ENCODE data around the gene HIBADH. TPM values are rescaled to one million over a fixed set of nuclear protein-coding genes. Genes with fewer than 3 reads are reported as not detected.
A peak's percentile ranks its signal among the peaks of the same experiment; 100 is the strongest.

HIBADH gene
- total and polyA plus RNA-seq, 9 of the 15 experiments (the other 6 are each of a cell fraction or from before 2014, with no cell fraction given), result 10.7 to 67.8 (median 36.9) TPM

GRCh38 chr7:27560706-27561235, 101.9 kb downstream of the HIBADH start (continued):
- TF ChIP-seq KLF16 (IDR thresholded peaks at IDR 0.05) (no peak), KHSRP (IDR thresholded peaks at IDR 0.05) (no peak)

GRCh38 chr7:27555670-27556069, 107.0 kb downstream of the HIBADH start:
- H3K4me2 ChIP-seq (ENCODE audit: insufficient read depth, low read length), result no peak overlapping the region
- no TSS peak for BruUV-seq (replicated peaks)
- CTCF ChIA-PET (ENCODE audit: low intra/inter-chr PET ratio), result no interaction called here

More at GRCh38 chr7:27555670-27556069, 107.0 kb downstream of the HIBADH start:
- TF ChIP-seq, protein P1, sequence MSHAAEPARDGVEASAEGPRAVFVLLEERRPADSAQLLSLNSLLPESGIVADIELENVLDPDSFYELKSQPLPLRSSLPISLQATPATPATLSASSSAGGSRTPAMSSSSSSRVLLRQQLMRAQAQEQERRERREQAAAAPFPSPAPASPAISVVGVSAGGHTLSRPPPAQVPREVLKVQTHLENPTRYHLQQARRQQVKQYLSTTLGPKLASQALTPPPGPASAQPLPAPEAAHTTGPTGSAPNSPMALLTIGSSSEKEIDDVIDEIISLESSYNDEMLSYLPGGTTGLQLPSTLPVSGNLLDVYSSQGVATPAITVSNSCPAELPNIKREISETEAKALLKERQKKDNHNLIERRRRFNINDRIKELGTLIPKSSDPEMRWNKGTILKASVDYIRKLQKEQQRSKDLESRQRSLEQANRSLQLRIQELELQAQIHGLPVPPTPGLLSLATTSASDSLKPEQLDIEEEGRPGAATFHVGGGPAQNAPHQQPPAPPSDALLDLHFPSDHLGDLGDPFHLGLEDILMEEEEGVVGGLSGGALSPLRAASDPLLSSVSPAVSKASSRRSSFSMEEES (CRISPR knock-in tag; IDR thresholded peaks at IDR 0.05), result peak; percentile 62
- no peak for TF ChIP-seq ZNF133 (CRISPR knock-in tag; IDR thresholded peaks at IDR 0.05)
- in situ Hi-C loops (cut with MboI), result no loop called here
- no peak for FAIRE-seq
- POLR2A ChIA-PET, result no interaction called here
- no peak for DNase-seq (ENCODE audit: extremely low read depth in 1 of 4, low spot score in 3 of 4)
- H3K79me2 ChIP-seq (ENCODE audit: control insufficient read depth, insufficient read depth, low read length), result no peaks in the 10 kb centered on the region
- H4K20me1 ChIP-seq (replicated peaks; ENCODE audit: control insufficient read depth, insufficient read depth, low read length), result no peaks in the 10 kb centered on the region
- no peak overlapping the region for H3K27ac ChIP-seq (ENCODE audit: extremely low read depth, low read depth, low read length)
- H3K4me1 ChIP-seq (replicated peaks in 1 of 2; ENCODE audit: control insufficient read depth in 2 of 2, insufficient read depth in 2 of 2, low read length in 2 of 2), result no peaks in the 10 kb centered on the region
- H3K36me3 ChIP-seq (ENCODE audit: control insufficient read depth, insufficient read depth, low read length), result no peaks in the 10 kb centered on the region
- WGBS (ENCODE audit: insufficient coverage, low coverage, missing lambda C conversion rate), result 69% methylated on average over 2 of the region's 2 CpGs
- H2AFZ ChIP-seq (ENCODE audit: low read depth, low read length), result no peak overlapping the region
- intact Hi-C loops (cut with micrococcal nuclease), result no loop called here
- H3K27me3 ChIP-seq (ENCODE audit: control insufficient read depth in 2 of 2, insufficient read depth in 2 of 2, low read length in 2 of 2), result no peaks in the 10 kb centered on the region
- H3K4me3 ChIP-seq, result no peak overlapping the region
- no peak for ATAC-seq
- H3K9me1 ChIP-seq (ENCODE audit: control insufficient read depth, insufficient read depth, low read length), result no peaks in the 10 kb centered on the region
- H3K9ac ChIP-seq (ENCODE audit: insufficient read depth in 1 of 2, low read depth in 2 of 2, low read length in 2 of 2), result no peak overlapping the region
- no peaks in the 10 kb centered on the region for H3K9me3 ChIP-seq (replicated peaks; ENCODE audit: control insufficient read depth, insufficient read depth, low read depth, low read length)
